NCI-H526 treated with DMSO at 0.1 percent for 48 hours (cell line): ENCODE results near the gene ATPAF2.

Source experiments
- DNase-seq: peaks from one replicate; lab custom pipeline; 2025; lab: John Stamatoyannopoulos, UW

The ATPAF2 gene

DNA sequence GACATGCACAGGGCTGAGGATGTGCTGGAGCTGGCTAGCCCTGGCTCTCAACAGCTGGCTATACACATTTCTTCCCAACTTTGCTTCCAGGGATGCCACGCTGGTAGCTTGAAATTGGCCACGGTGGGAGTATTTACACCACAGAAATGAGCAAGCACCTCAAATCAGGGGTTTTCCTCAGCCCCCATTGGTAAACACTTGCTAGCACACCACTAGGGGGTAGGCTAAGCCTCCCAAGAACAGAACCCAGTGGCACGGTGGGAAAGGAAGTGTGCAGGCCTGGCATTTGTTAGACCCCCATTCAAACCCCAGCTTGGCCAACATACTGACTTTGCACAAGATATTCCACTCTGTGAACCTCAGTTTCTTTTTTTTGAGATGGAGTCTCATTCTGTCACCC, 53.4 kb downstream of the ATPAF2 start:
- DNase-seq = no peak

- DNase-seq = no peak
These were observed 53.8 kb downstream of the ATPAF2 start for GRCh38 chr17:17985153-17985552.

- no peak for DNase-seq
These were observed 55.2 kb downstream of the ATPAF2 start for GRCh38 chr17:17983776-17984175.

DNA sequence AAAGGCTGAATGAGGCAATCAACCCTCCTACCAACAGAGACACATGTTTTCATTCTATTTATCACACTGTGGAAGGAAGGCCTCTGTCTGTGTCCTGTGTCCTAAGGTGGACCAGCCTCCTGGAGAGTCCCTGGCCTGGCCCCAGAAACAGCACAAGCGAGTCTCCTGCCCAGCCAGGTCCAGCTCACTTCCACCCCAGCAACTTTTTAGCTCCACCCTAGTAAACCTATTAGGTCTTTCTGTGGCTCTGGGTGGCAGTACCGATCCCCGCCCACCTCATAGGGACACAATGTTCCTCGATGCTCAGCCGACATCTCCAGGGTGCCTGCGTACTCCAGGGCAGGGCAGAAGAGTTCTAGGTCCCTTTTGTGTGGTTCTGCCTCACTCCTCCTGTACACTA, 55.6 kb downstream of the ATPAF2 start:
- DNase-seq = no peak

- no peak for DNase-seq
These were observed 56.2 kb downstream of the ATPAF2 start for GRCh38 chr17:17982801-17983200.

DNA sequence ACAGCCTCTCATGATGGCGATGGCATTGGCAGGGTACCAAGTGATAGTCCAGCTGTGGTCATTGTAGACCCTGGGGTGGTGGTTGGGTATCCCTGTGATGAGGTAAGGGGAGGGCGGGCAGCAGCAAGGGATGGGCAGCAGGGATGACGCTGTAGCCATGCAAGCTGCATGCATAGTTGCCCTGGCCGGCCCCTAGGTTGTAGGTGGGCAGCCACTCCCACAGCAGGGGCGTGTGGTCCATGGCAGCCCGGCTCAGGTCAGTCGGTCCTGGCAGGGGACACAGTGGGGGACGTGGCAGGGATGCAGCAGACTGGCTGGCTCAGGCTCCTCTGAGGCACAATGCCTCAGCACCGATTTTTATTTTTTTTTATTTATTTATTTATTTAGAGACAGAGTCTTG, 57.6 kb downstream of the ATPAF2 start:
- DNase-seq = no peak

- no peak for DNase-seq
These were observed 59.2 kb downstream of the ATPAF2 start for GRCh38 chr17:17979778-17980177.

GRCh38 chr17:17978481-17979424, 60.2 kb downstream of the ATPAF2 start:
- no peak for DNase-seq

DNA sequence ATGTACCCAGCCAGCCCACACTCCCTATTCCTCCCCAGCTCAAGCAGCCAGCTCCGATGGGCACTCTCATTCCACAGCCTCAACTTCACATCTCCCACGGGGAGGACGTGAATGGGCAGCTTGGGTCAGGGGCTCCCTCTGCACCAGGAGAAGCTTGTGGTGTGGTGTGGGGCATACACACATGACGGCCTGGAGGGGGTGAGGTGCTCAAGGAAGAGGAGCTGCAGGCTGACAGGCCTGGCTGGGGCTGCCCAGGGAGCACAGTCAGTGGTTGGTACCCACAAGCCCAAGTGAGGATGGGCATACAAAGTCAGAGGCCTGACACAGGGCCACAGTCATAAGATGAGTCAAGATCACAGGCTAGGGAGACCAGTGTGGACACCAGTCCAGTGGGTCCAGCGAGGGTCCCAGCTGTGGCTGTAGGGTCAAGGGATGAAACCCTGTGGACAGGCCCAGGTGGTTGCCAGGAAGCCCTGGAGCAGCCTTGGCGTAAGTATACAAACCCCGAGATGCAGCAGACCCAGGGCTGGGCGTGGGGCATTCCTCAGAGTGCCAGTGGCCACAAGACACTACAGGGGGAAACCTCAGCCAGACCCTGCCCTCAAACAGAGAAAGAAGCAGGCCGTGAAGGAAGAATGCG, 61.9 kb downstream of the ATPAF2 start:
- no peak for DNase-seq

GRCh38 chr17:17975436-17975835, 63.5 kb downstream of the ATPAF2 start:
- DNase-seq = no peak

DNA sequence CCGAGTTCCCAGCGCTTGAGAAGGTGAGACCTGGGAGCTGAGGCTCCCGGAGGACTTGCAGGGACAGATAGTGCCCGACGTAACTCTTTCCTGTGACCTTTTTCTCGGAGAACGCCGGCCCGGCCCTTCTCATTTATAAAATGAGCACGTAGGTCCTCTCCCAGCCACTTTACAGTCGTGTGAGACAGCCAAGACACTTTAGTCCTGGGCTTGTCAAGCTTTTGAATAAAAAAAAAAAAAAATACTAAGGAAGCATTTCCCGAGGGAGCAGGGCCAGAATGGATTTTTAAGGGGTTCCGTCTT, 66.1 kb downstream of the ATPAF2 start:
- DNase-seq = no peak

GRCh38 chr17:17972126-17972951, 66.6 kb downstream of the ATPAF2 start, which contains the start of the genes DRC3 and TOM1L2:
Gene DRC3, plus strand, starts transcription at chr17:17972862. Its CDS starts 4,737 bp downstream, at chr17:17977599.
Gene TOM1L2, minus strand, starts transcription at chr17:17972400. Its CDS starts 87 bp downstream, at chr17:17972313.
- peak; percentile 98 for DNase-seq

DNA sequence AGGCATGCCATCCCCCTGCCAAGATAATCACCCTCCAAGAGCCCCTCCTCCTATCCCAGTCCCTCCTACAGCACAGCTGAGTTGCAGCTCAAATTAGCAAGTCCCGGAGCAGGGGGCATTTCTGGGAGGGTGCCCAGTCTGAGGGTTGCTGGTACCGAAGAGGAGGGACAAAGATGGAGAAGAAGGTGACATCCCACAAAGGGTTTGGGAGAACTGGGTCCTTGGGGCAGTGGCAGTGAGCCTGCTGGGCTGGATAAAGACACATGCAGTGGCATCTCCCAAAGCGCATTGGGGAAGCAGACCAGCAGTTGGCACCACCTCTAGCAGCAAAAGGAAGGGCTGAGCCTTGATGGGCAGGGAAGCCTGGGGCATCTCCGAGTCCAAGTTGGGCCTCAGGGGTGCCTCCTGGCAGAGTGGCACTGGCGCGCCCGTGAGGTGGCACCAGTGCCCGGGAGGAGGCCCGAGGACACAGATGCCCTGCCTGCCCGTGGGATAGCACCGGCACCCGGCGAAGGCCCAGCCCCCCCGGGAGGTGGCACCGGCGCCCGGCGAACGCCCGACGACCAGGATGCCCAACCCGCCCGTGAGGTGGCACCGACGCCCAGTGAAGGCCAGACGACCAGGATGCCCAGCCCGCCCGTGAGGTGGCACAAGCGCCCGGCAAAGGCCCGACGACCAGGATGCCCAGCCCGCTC, 67.4 kb downstream of the ATPAF2 start:
- DNase-seq = no peak

- no peak for DNase-seq
These were observed 68.1 kb downstream of the ATPAF2 start for GRCh38 chr17:17970699-17971430.
